ENCODE data around the gene TUBB8.
"Not testable (repeated sequence)": the region's sequence is repeated elsewhere in the genome, so short reads cannot be mapped to it uniquely, and the experiment has no call there.

Gene TUBB8

DNA sequence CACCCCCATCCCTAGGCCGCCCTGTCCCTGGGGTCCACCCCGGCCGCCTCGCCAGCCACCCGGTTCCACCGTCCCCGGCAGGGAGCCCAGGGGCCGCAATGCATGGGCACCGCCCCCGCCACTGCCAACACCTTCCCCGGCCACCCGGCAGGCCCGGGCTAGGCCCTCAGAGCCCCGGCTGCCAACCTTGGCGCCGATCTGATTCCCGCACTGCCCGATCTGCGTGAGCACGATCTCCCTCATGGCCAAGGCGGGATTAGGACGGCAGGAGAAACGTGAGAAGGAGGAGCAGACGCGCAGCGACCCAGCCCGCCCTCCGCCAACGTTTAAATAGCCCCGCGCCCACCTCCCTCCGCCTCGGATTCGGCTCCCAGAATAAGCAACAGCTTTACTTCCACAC lies at the start of gene TUBB8:
Gene TUBB8, minus strand, starts transcription at position 301 of the 400 bp plus-strand sequence. Its CDS starts 58 bp downstream, at position 243.
- no peak for DNase-seq

DNA sequence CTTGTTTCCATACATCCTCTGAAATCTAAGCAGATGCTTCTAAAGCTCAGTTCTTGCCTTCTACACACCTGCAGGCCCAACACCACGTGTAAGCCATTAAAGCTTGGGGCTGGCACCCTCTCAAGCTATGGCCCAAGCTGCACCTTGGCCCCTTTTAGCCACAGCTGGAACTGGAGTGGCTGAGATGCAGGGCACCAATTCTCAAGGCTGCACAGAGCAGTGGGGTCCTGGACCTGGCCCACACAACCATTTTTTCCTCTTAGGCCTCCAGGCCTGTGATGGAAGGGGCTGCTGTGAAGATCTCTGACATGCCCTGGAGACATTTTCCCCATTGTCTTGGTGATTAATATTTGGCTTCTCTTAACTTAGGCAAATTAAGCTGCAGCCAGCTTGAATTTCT lies 47.4 kb upstream of the TUBB8 start:
- no peak for DNase-seq

DNA sequence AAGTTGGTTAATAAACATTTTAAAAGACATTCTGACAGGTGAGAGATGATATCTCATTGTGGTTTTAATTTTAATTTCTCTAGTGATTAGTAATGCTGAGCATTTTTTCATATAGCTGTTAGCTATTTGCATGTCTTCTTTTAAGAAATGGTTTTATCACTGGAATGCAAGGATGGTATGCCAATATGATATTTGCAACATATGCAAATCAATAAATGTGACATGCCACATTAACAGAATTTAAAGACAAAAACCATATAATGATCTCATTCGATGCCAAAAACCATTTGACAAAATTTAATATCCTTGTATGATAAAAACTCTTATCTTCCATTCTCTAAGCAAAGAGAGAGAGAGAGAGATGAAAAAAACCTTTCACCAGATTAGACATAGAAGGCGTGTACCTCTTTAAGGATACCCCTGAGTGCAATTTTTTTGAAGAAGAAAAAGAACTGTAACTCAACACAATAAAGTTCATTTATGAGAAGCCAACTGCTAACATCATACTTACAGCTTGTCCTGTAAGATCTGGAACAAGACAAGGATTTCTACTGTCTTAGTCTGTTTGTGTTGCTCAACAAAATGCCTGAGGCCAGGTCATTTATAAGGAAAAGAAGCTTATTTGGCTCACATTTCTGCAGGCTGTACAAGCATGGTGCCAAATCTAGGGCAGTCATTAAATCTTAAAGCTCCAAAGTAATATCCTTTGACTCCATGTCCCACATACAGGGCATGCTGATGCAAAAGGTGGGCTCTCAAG lies 46.4 kb upstream of the TUBB8 start:
- no peak for DNase-seq

DNA sequence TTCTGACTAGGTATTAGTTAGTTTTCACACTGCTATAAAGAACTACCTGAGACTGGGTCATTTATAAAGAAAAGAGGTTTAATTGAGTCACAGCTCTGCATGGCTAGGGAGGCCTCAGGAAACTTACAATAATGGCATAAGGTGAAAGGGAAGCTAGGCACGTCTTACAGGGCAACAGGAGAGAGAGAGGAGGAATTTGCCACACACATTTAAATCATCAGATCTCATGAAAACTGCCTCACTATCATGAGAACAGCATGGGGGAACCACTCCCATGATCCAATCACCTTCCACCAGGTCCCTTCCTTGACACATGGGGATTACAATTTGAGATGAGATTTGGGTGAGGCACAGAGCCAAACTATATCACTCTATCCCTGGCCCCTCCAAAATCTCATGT lies 45.5 kb upstream of the TUBB8 start:
- no peak for DNase-seq

DNA sequence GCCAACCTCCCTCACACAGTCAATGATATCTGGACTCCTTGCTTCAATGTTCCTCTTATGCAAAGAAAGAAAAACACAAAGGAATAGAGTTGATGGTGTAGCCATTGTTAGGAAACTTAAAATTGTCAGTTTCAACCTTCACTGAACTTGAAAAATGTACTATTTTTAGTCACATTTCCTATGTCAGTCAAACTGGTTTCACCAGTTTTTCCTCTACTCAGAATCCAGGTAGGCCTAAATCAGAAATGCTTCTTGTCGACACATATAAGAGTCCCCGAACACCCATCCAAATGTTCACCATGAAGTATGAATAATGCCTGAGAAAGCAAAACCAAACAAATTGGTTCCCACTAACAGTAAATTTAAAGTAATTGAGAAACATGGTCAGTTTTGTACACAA lies 43.8 kb upstream of the TUBB8 start:
- no peak for DNase-seq

DNA sequence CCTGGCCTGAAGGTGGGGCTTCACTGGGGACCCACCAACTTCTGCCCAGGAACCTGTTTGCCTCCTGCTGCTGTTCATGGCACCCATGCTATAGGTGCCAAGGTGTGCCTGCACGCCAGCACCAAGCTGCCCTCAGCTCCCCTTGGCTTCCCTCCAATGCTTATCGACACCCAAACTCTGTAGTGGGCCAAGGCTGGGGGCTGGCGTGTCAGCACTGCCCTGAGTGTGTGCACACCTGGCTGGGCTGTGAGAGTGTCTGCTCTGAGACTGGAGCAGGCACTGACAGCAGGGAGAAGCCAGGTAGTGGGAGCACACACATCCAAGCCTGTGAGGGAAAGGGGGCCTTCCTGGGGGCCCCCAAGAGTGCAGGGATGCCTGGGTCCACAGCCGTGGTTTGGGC lies 43.1 kb upstream of the TUBB8 start:
- DNase-seq, result no peak

DNA sequence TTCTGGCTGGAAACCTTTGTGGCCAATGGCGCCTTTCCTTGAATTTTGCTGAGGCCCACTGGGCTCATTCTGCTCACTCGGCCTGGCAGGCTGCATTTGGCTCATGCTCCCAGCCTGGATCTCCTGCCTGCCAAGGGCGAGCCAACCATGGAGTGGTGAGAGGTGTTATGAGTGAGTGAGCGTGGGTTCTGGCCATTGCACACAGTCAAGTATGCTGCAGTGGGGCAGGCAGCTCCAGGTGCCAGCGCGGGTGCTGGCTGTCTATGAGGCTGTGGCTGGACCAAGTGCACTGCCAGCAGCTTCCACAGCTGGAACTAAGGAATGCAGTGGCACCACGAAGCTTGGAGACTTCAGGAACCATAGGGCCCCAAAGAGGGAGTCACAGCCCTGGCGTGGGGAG lies 42.2 kb upstream of the TUBB8 start:
- no peak for DNase-seq

DNA sequence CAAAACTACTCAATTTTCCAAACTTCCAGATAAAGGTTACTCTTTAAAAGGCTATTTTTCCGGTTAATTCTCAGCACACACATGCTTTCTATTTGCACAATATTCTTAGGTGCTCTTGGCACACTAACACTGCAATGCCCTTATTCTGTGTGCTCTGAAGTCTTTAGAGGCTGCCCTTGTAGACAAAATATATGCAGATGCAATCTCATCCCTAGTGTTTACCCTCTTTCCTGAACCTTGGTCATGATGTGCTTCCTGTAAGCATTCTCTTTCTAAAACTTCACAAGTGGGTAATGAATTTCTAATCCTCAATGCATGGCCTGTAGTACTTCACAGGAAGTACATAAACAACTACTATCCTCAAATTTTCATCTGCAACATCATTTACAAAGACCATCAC lies 41.1 kb upstream of the TUBB8 start:
- no peak for DNase-seq

DNA sequence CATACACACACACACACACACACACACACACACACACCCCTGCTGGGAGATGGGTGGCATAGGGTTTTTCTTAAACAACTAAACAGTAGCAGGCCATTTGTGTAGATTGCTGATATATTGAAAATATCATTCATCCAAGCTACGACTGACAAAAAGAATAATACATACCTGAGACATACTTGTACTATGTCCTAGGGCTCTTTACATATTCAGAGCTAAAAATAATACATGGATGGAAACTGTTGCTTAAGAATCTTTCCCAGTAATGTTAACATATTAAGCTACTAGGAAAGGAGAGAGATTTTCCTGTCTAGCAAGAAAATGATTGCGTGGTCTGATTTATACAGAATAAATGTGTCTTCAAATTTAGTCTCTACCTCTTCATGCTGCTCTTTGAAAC lies 40.2 kb upstream of the TUBB8 start:
- DNase-seq, result no peak

DNA sequence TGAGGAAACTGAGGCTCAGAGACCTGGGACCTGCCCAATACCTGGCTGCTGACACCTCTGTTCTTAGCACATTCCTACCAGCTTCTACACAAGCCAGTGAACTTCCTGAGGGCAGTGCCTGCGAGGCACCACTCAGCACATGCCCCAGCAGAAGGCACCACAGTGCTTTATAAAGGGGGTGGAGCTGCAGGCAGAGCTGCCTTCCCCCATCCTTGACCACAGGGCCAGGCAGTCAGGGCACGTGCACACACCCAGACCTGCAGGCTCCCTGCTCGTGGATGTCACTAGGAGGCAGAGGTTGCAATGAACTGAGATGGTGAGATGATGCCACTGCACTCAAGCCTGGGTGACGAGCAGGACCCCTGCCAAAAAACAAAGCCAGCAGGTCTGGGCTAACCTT lies 39.2 kb upstream of the TUBB8 start:
- DNase-seq, result no peak

DNA sequence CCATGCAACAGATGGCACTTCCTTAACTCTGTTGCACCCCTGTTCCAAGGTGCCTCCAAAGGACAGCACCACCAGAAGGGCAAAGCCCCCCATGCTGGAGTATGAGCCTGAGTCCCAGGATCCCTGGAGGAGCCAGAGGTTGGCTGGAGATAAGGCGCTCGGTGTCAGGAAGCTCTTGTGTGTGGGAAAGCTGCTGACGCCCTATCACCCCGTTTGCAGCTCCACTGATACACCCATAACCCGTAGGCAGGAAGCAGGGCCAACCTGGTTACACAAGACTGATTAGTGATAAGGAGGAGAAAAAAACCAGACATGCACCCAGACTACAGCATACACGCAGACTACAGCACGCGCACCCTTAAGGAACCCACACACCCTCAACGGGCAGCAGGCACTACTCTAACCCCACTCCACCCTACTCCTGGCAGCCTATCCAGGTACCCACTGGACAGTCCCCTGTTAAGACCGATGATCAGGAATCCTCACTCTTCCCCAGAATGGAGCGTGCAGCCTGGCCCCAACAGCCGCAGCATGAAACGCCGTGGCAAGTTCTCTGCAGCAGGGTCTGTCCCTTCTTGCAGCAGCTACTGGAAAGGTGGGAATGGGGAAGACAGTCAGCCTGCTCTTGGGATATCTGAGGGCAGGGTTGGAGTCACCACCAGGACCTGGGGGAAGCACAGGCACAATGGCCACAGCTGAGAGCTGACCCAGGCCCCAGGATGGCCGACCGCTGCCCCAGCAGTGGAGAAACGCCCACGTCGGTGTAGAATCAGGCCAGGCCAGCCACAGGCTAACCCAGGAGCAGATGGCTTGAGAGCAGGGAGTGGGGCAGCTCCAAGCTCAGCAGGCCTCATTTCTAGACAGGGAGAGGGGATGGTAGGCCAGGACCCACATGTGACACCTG lies 38.3 kb upstream of the TUBB8 start:
- no peak for DNase-seq

DNA sequence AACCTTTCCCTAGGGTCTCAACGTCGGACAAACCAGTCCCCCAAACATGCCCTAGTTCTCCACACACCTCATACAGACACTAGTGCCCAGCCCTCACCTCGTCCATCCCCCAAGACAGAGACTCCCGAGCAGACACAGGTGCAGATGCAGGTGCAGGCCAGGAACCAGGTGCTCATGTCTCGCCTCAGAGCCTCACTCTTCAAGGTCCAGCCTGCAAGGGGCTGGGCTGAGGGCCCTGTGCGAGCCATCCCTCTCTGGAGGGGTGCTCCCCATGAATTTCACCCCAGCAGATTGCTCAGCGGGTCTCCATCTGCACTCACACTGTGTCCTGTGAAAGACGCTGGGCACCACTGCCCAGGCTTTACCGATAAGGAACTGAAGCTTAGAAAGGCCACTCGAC lies 36.9 kb upstream of the TUBB8 start:
- no peak for DNase-seq

DNA sequence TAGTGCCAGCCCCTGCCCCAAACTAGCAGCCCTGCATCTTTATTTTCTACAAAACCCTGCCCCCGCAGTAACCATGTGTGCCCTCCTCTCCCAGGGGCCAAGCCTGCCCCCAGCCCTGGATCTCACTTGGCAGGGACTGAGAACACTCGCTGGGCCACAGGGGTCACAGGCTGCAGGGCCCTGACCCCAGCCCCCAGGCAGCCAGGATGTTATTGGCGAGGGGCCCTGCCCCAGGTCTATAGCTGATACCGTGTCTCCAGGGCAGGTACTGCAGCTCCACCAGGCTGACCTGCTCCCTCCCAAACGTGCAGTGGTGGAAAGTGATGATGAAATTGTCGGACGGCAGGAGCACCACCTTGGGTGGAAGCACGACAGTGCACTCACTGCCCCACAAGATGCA lies 35.9 kb upstream of the TUBB8 start:
- DNase-seq, result no peak

DNA sequence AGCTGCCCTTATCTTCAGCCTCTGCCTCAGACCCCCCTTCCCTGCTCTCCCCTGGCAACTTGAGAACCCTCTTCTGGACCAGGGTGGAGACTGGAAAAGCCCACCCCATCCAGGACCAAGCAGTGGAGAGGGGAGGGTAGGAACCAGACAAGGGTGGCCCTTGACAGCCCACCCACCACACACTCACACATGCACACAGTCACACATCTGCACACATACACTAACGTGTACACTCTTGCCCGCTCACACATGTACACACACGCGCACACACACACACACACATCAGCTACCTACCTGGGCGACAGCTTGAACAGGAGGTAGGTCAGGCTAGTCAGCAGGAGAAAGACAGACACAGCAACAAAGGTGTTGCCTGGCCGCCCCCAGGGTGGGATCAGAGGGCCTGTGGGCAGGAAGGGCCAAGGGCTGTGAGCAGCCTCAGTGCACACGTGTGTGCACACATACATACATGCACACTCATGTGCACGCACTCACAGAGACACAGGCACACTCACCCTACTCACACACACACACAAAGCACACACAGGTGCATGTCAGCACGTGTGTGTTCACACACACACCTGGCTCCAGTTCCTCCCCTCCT lies 34.9 kb upstream of the TUBB8 start:
- no peak for DNase-seq

DNA sequence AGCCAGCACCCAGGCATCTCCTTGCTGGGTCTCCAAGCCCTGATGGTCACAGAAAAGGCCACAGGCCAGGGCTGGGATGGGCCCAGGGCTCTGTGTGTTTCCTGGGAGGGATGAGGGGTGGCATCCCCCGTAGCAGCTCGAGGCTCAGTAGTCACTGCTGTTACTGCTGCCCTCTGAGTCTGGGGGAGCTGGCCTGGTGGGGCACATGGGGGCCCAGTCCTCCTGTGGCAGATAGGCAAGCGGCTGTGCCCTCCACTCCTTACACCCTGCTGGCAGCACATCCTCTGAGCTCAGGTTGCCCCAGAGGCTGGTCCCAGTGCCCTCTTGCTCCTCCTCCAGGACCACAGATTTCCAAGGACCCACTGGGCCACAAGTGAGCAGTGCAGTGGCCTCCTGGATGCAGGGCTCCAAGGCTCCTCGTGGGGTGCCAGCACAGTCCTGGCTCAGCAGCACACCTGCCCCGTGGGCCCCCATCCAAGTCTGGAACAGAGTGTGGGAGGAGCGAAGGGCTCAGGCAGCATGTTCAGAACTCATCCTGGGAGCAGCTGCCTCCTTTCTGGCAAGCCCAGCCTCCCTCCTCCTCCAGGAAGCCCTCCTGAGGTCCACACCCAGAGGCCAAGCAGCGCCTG lies 31.5 kb upstream of the TUBB8 start:
- no peak for DNase-seq

DNA sequence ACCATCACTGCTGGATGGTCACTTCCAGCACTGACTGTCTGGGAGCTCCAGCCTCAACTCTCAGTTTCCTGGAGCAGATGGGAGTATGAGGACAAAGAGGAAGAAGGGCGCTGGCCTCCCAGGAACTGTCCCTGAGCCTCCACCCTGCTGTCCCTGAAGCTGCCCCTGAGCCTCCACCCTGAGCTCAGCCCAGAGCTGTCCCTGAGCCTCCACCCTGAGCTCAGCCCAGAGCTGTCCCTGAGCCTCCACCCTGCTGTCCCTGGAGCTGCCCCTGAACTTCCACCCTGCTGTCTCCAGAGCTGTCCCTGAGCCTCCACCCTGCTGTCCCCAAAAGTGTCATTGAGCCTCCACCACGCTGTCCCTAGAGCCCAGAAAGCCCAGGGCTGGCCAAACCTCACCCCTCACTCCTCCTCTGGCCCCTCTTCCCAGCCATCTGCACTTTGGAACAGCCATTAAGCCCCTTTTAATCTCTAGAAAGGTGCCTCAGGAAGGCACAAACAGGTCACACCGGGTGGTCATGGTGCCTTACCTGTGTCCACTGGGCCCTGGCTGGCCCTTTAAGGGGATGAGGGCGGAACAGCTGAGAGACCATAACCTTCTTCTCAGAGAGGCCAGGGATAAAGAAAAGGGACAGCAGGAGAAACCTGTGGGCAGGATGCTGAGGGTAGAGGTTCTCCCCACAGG lies 30.6 kb upstream of the TUBB8 start:
- DNase-seq, result no peak

DNA sequence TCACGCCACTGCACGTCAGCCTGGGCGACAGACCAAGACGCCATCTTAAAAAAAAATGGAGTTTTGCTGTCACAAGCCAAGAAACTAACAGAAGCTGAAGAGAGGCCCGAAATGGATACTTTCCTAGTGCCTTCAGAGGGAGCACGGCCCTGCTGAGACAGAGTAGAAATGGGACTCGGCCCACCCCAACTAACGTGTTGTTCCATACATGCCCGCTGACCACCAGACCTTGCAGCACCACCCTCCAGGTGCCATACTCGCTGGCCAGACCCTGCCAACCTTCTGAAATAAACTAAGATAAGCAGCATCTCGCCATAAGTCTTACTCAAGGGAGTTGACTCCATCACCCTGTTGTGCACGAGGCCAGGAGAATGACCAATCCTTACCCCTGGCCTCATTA lies 29.5 kb upstream of the TUBB8 start:
- DNase-seq, result no peak

DNA sequence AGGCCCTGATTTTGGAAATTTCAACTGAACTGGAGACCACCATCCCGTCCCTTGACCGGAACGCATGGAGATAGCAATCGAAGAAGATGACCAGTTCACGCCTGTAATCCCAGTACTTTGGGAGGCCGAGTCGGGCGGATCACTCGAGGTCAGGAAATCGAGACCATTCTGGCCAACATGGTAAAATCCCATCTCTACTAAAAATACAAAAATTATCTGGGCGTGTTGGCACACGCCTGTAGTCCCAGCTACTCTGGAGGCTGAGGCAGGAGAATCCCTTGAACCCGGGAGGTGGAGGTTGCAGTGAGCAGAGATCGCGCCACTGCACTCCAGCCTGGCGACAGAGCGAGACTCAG lies 25.1 kb upstream of the TUBB8 start:
- not testable (repeated sequence) for DNase-seq

DNA sequence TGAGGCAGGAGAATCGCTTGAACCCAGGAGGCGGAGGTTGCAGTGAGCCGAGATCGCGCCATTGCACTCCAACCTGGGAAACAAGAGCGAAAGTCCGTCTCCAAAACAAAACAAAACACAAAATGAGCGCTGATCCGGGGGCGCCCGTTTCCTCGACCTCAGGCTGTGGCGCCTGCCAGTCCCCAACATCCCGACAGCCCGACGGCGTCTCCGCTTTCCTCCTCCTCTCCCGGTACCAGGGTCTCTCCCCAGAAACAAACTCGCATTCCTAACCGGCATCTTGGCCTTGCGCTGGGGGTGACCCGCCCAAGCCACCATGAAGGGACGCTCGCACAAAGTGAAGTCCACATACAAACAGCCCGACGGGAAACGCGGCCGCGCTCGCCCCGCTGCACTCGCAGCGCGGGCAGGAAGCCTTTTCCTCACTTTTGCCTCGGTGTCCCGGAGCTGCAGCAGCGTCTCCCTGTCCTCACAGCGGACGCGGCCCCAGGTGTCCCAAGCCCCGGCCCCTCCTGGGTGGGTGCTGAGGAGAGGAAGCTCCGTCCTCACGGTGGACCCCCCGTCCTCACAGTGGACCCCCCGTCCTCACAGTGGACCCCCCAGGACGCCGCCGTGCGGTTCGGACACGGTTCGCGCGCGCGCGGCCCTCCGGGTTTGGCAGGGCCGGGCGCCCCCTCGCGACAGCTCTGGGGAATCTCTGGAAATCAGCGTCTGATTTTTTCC lies 24.6 kb upstream of the TUBB8 start:
- peak in 23 of 51 donors; percentile 4 to 54 (median 27) for DNase-seq

DNA sequence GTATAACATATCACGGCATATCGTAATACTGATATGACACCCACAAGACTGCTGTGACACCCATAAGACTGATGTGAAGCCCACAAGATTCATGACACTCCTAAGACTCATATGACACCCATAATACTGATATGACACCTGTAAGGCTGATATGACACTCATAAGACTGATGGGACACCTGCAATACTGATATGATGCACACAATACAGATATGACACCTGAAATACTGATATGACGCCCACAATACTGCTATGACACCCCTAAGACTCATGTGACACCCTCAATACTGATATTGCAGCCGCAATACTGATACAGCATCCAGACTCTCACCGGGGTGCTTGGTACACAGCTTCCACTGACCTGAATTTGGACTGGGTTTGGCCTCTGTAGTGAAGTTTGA lies 19.1 kb upstream of the TUBB8 start:
- DNase-seq, result not testable (repeated sequence)

DNA sequence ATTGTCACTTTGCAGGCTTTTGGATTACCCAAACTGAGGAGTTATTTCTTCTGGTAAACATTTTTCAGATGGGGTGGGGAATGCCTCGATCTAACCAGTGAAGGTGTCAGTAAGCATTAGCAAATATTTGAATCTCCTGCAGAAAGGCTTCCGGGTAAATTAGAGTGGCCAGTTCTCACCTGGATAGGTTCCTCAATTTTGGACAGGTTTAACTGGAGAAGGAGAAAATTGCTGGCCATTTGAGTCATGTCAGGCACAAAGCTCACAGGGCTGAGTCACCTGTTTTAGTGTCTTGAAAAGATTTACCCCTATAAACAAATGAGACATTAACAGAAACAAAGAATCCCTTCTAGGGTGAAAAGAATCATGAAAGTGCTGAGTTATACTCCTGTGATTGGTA lies 830 bp upstream of the TUBB8 start:
- not testable (repeated sequence) for DNase-seq
